Measurements from ENCODE around the gene MED26. TPM values are rescaled to one million over a fixed set of nuclear protein-coding genes. Genes with fewer than 3 reads are reported as not detected.
"Not testable (repeated sequence)": the region's sequence is repeated elsewhere in the genome, so short reads cannot be mapped to it uniquely, and the experiment has no call there.

Gene MED26, protein sequence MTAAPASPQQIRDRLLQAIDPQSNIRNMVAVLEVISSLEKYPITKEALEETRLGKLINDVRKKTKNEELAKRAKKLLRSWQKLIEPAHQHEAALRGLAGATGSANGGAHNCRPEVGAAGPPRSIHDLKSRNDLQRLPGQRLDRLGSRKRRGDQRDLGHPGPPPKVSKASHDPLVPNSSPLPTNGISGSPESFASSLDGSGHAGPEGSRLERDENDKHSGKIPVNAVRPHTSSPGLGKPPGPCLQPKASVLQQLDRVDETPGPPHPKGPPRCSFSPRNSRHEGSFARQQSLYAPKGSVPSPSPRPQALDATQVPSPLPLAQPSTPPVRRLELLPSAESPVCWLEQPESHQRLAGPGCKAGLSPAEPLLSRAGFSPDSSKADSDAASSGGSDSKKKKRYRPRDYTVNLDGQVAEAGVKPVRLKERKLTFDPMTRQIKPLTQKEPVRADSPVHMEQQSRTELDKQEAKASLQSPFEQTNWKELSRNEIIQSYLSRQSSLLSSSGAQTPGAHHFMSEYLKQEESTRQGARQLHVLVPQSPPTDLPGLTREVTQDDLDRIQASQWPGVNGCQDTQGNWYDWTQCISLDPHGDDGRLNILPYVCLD
- total RNA-seq: 9.2 TPM

- peak; percentile 94 to 100 (median 94) for DNase-seq (ENCODE audit: low read depth in 2 of 3, low spot score in 2 of 3)
Observed at GRCh38 chr19:16628183-16628983, at the start of gene MED26. TSS of gene MED26 (minus strand) at chr19:16628204. CDS start at chr19:16627943, 261 bp downstream.

GRCh38 chr19:16677055-16677454, 49.1 kb upstream of the MED26 start:
- DNase-seq (ENCODE audit: low read depth in 2 of 3, low spot score in 2 of 3): no peak

GRCh38 chr19:16676101-16676798, 48.2 kb upstream of the MED26 start:
- DNase-seq (ENCODE audit: low read depth in 2 of 3, low spot score in 2 of 3): no peak

DNA sequence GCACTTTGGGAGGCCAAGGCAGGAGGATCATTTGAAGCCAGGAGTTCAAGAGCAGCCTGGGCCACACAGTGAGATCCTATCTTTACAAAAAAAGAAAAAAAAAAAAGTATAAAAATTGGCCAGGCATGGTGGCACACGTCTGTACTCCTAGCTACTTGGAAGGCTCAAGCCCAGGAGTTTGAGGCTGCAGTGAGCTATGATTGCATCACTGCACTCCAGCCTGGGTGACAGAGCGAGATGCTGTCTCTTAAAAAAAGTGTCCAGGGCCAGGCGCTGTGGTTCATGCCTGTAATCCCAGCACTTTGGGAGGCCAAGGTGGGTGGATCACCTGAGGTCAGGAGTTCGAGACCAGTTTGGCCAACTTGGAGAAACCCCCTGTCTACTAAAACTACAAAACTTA, 45.8 kb upstream of the MED26 start:
- DNase-seq (ENCODE audit: low read depth in 2 of 3, low spot score in 2 of 3): not testable (repeated sequence)

GRCh38 chr19:16673231-16673630, 45.2 kb upstream of the MED26 start:
- DNase-seq (ENCODE audit: low read depth in 2 of 3, low spot score in 2 of 3): no peak

- no peak for DNase-seq (ENCODE audit: low read depth in 2 of 3, low spot score in 2 of 3)
Observed at GRCh38 chr19:16671652-16672274, 43.8 kb upstream of the MED26 start.

GRCh38 chr19:16670291-16670690, 42.3 kb upstream of the MED26 start:
- no peak for DNase-seq (ENCODE audit: low read depth in 2 of 3, low spot score in 2 of 3)

DNA sequence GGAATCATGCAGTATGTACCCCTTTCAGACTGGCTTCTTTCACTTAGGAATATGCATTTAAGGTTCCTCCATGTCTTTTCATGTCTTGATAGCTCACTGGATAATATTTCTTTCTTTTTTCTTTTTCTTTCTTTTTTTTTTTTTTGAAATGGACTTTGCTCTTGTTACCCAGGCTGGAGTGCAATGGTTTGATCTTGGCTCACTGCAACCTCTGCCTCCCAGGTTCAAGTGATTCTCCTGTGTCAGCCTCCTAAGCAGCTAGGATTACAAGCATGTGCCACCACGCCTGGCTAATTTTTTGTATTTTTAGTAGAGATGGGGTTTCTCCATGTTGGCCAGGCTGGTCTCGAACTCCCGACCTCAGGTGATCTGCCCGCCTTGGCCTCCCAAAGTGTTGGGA, 40.7 kb upstream of the MED26 start:
- not testable (repeated sequence) for DNase-seq (ENCODE audit: low read depth in 2 of 3, low spot score in 2 of 3)

- no peak for DNase-seq (ENCODE audit: low read depth in 2 of 3, low spot score in 2 of 3)
Observed at GRCh38 chr19:16668176-16668575, 40.2 kb upstream of the MED26 start.

DNA sequence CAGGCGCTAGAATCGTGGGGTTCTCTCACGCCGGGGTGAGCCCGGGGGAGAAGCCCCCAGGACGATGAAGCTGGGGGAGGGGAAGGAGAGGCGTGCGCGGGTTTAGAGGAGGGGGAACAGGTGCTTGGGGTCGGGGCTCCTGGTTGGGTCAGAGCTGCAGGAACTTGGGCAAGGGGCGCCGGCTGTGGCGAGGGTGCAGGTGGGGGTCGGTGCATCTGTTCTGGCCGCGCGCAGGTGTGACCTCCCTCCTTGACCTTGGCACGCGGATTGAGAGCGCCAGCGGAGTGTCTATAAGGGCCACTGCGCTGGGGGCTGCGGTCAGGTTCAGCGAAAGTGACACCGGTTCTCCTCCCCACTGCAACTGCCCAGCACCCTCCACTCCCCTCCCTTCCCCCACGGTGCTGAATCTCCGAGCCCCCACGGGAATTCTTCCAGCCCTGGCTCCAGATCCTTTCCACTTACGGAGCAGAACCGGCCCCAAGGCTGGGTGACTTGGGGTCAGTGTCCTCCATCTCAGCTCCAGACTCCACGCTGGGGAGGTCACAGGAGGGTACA, 33.6 kb upstream of the MED26 start:
- peak in 1 of 3 donors; percentile 3 for DNase-seq (ENCODE audit: low read depth in 2 of 3, low spot score in 2 of 3)

DNA sequence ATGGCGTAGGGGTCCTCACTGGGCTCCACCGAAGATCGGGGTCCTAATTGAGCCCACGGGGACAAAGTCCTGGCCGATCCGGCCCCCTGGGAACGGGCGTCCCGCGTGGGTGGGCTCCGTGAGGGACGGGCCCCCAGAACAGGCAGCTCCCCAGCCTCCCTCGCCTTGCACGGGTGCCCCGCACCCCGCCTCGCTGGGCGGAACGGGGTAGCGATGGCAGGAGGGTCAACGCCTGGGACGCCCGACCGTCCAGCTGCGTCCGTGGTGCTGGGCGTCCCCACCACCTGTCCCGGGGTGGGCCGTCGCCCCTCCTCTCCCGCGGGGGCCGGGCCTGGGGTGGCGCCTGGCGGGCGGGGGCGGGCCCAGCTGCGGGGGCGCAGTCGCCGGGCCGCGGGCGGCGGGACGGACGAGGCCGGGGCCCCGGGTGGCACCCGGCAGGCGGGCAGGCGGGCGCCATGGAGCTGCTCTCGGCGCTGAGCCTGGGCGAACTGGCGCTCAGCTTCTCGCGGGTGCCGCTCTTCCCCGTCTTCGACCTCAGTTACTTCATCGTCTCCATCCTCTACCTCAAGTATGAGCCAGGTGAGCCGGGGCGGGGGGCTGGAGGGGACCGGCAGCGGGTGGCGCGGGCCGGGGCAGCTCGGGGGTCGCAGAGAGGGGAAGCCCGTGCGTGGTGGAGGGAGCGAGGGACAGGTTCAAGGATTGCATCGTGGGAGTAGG, 32.9 kb upstream of the MED26 start, which contains the start of gene TMEM38A:
Gene TMEM38A, plus strand, starts transcription at position 377 of the 717 bp plus-strand sequence. Its CDS starts 79 bp downstream, at position 456.
- DNase-seq (ENCODE audit: low read depth in 2 of 3, low spot score in 2 of 3): no peak

DNA sequence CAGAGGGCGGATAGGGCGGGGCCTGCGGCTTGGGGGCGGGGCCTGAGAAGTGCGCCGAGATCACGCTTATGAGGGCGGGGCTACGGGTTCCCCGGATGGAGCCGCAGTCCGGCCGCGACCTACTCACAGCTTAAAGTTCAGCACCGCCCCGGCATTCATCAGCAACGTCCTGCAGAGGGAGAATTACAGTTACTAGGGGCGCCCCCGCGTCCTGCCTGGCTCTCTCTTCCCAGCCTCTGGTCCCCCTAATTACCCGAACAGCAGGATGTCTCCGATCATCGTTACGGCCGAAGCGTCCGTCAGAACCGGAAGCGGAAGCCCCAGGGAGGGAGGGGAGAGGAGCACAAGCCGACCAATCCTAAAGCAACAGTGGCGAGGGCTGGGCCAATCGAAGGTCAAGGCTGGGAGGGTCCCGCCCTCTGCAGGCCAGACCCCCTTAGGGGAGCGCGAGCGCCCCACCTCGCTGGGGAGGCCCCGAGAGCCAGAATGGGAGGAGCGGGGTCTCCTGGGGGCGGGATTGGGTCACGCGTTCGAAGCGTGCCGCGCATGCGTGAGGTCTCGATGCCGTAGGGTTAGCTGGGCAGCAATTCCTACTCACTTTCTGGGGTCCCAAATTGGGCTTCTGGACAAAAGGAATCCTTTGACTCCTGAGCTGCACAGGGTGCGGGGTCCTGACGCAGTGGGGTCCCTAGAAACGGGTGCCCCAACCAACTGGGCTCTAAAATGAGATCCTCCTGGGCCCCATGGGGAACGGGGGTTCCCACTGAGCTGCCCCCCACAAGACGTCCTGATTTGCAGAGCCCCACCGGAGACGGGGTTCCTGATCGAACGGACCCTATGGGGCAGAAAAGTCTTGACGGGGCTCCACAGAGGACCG, 32.1 kb upstream of the MED26 start, which contains the start of gene SMIM7:
Gene SMIM7, minus strand, starts transcription at position 313 of the 877 bp plus-strand sequence. Its CDS starts 34 bp downstream, at position 279.
- peak; percentile 97 to 100 (median 99) for DNase-seq (ENCODE audit: low read depth in 2 of 3, low spot score in 2 of 3)

GRCh38 chr19:16659464-16659831, 31.4 kb upstream of the MED26 start:
- no peak for DNase-seq (ENCODE audit: low read depth in 2 of 3, low spot score in 2 of 3)

- DNase-seq (ENCODE audit: low read depth in 2 of 3, low spot score in 2 of 3): no peak
Observed at GRCh38 chr19:16657384-16657783, 29.4 kb upstream of the MED26 start.

DNA sequence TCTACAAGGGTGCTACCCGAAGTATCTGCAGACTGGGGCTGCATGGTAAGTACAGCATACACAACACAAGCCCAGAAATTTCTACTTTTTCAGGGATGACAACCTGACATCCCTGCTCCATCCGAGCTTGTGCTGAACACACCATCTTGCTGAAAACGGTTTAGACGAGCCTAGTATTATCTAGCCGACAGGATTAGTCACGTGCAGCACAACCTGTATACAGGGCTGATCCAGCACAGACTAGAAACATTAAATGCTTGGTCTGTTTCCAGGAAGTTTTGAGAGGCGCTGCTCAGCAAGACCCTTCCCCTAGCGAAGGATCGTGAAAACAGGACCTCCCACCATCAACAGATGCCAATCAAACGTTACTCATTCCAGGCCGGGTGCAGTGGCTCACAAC, 27.7 kb upstream of the MED26 start:
- no peak for DNase-seq (ENCODE audit: low read depth in 2 of 3, low spot score in 2 of 3)

- DNase-seq (ENCODE audit: low read depth in 2 of 3, low spot score in 2 of 3): no peak
Observed at GRCh38 chr19:16654627-16655026, 26.6 kb upstream of the MED26 start.

GRCh38 chr19:16654140-16654539, 26.1 kb upstream of the MED26 start:
- DNase-seq (ENCODE audit: low read depth in 2 of 3, low spot score in 2 of 3): no peak

- DNase-seq (ENCODE audit: low read depth in 2 of 3, low spot score in 2 of 3): no peak
Observed at GRCh38 chr19:16652854-16653253, 24.9 kb upstream of the MED26 start.

Data from hematopoietic multipotent progenitor cell (in vitro differentiated cells).